ENCODE results near the gene BCAR3.

Gene BCAR3

DNA sequence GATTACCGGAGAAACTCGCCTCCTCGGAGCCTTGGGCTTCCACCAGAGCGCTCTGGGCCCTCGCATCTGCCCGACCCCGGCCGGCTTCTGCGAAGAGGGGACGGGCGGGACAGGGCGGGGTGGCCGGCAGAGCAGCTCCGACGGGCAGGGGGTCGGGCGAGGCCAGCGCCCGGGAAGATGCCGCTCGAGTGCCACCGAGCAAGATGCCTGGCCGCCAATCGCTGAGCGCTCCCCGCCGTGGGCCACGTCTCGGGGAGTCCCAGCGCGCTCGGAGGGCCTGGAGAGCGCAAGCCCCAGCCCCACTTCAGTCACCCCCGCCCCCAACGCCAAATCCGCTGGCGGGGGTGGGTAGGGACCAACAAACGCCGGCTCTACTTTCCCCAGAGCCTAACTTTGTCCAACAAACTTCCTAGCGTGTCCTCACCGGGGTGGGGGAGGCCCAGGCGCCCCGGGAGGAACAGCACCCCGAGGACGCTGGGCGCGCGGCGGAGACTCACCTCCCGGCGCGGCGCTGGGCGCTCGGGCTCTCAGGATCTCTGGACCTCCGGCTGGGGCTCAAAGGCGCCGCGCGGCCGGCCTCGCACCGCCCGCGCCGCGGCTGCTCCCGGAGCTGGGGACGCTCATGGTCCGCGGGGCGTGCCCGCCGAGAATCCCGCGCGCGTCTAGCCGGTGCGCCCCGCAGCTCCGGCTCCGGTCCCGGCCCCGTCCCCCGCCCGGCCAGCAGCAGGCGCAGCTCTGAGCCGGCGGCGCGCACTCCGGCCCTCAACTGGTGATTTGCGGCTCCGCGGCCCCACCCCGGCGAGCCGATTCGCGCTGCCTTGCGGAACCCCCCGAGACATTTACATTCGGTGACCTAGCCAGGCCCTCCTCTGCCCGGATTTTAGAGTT lies at the start of gene BCAR3:
TSS of gene BCAR3 (minus strand) at position 737 of the 888 bp plus-strand sequence. CDS start 6,907 bp downstream, outside the sequence.
- DNase-seq, result no peak

DNA sequence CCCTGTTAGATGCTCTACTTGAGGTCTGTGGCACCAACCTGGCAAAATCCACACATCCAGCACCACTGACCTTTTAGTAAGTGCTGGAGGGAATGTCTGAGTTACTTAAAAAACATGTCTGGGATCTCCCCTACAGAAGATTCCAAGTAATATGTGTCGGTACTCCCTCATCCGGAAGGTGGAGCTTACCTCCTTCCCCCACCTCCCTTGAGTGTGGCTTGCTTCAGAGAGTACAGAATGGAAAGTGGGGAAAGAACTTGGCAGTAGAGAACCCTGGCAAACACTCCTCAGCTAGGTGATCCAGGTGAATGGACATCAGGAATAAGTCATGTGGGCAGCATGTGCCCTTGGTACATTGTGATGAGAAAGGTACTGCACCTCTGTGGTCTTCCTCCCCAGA lies 49.0 kb upstream of the BCAR3 start:
- DNase-seq, result no peak

DNA sequence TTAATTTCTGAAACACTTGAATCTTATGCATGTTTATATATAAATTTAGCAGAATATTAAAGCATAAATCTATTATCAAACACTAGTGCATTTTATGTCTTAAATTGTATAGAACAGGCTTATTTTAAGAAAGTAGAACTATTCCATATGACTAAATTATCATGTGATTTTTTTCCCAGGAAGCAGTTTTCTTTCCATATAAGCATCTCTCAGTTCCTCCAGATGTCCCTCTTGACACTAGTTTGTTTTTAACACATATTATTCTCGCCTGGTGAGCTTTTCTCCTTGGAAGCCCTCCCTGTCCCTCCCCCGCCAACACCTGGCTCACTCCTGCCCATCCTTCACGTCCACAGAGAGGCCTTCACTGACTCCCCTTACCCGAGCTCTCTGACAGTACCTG lies 48.3 kb upstream of the BCAR3 start:
- no peak for DNase-seq

DNA sequence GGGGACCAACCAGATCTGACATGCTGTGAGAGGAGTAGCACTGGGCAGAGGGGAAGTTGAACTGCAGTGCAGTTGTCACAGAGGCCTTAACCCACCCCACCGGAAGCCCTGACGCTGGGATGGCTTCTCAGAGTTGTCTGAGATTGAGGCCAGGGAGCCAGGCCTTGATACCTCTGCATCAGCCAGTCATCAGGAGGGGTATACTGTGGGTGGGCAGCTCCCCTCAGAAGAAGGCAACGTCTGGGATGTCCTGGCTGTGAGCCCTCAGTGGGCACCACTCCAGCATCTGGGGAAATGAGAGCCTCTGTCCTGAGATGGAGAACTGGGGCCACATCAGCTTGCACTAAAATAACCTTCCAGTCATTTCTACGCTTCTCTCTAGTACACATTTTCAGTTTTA lies 47.9 kb upstream of the BCAR3 start:
- no peak for DNase-seq

DNA sequence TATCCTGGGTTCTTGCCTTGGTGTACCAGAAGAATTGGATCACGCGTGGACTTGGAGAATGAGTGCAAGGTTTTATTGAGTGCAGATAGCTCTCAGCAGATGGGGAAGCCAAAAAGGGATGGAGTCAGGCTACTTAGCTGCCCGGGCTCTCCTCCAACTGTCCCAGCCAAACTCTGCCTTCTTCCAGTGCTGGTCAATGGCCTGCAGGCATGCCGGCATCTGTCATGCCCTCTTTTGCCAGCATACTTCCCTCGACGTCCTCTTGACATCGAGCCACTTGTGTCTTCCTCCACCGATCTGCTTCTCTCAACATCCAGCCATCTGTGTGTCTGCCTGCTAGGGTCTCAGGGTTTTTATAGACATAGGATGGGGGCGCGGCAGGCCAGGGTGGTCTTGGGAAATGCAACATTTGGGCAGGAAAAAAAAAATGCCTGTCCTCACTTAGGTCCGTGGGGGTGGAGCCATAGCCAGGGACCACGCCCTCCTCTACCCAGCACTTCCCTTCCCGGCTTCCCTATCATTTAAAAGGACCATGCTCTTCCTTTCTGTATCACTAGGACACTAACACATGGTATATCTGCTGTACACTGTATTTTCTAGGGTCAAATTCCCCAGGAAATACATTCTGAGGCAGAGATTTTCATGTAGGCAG lies 47.0 kb upstream of the BCAR3 start:
- DNase-seq, result no peak

DNA sequence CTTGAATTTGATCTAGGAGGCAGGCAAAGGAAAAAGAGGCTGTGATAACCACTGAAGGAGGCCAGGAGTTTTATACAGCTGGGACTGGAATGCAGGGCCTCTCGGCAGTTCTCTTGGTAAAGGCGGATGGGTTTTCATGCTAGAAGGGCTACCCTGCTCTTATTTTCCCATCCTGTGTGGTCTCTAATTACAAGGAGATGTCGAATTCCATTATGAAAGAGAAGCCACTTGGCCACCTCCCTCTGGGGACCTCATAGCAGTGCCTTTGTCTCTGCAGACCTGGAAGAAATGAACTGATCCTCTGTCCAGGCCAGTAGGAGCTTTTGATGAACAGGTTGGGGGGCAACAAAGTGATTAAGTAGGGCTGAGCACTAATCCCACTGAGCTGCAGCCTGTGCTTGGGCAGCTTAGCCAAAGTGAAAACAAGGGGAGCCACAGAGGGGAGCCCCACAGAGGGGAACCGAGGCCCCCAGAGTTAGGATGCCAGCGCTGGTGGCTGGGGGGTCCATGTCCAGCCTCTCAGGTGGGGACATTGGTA lies 42.2 kb upstream of the BCAR3 start:
- DNase-seq, result no peak

DNA sequence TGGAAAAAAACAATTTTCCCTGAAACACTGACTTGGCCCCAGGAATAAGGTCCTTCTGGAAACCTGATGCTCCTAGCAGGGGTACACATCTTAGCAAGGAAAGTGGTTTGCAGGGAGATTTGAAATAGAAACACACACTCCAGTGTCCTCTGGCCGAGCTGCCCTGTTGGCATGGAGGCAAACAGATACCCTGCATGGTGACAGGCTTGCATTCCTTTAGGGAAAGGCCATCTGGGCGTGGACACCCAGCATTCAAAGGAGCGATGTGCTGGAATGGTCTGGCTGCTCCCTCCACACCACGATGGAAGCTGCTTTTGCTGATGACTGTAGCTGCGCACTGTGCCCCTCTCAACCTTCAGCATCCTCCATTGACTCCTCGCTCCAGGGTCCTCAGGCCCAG lies 41.5 kb upstream of the BCAR3 start:
- no peak for DNase-seq

DNA sequence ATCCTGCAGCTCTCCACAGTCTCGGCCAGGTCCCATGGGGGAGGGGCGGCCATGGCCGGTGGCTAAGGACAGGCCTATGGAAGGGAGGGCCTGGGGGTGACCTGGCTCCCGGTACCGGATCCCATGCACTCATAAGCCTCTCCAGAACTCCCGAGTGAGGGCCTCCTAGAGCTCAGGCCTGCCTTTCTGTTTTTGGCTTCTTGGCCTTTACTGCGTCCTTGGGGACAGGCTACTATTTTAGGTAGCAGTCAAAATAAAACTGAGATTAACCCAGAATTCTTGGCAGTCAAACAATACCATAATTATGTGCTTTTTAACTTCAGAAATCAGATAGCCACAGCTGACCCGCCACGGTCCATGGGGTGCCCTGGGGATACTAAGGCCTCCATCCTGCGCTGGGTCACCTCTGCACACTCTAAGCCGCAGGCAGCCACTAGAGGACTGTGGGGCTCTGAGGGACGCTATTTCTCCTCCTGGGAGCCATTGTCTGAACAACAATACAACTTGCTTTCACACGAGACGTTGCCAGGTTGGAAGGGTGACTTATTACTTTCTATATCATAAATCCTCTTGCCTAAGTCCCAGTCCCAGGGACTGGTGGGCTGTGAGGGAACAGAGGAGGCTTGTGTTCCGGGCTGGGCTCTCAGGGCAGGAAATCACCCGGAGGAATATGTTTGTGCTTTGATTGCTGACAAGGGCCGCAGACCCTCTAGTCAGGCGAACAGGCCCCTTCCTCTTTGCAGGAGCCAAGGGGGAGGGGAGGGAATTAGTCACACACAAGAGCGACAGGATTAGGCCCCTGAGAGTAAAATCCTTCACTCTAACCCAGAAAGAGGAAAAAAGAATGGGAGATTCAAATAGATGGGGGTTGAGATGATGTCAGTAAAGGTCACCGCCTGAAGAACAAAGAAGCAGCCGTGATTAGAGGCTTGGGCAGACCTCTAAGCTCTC lies 40.7 kb upstream of the BCAR3 start:
- DNase-seq, result no peak

DNA sequence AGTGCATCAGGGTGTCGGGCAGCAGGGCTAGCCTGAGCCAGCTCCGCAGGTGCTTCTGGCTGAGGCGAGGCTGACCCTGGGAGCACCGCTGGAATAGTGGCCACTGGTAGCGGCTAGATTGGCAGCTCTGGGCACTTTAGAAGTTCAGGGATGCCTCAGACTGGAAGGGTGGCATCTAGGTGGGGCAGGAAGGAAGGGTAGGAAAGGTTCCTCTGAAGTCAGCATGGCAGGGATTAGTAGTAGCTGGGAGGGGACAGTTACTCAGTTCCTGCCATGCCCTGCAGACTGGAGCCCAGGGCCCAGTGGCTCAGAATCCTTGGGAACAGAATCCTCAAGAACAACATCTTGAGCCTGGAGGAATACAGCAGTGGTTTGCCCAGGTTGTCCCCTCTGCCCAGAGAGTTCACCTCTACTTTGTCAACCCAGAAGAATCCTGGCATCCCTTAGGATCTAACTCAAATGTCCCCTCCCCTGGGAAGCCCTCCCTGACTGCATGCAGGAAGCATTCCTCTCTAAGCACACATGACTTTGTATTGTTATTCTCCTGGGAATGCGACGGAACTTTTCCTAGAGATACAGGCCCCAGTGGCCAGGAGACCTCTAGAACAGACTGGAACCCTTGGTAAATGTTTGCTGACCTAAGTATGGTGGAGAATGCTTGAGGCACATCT lies 39.5 kb upstream of the BCAR3 start:
- no peak for DNase-seq

DNA sequence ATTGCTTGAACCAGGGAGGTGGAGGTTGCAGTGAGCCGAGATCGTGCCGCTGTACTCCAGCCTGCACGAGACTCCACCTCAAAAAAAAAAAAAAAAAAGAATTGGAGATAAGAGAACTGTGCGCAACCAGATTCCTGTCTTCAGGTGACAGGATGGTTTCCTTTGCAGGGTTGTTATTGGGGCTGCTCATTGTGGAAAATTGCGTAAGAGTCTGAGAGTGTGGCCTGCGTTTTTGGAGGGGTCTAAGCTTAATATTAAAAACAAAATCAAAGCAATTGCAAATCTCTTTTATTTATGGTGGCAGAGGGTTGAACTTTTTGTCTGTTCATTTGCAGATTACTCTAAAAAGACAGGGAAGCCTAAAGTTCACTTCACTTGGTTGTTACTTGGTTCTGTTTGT lies 36.0 kb upstream of the BCAR3 start:
- no peak for DNase-seq

DNA sequence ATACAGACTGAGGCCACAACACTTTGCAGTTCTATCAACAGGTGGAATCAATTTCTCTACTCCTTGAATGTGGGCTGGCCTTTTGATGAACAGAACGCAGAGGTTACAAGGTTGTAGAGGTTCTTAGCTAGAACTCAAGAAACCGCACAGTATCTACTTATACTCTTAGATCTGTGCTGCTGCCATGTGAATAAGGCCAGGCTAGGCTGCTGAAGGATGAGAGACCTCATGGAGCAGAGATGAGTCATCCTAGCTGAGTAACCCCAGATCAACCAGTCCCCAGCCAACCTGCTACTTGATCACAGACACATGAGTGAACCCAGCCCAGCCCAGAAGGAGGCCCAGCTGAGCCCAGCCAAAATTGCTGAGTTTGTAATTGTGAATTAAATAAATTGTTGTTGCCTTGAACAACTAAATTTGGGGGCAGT lies 35.3 kb upstream of the BCAR3 start:
- no peak for DNase-seq

DNA sequence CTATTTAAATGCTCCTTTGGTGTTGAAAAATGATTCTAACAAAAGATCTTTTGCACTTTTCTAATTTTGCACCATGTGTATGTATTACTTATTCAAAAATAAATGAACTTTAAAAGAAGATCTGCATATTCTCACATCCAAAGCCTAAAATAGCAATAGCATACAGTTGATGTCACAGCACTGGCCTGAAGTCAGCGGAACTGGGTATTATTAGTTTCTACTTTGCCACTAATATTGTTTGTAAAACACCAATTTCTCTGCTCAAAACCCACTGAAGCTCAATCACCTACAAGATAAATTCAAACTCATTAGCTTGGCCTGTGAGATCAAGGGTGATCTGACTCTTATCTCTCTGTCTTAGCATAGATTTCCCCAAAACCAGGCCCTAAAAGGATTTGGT lies 34.5 kb upstream of the BCAR3 start:
- no peak for DNase-seq

DNA sequence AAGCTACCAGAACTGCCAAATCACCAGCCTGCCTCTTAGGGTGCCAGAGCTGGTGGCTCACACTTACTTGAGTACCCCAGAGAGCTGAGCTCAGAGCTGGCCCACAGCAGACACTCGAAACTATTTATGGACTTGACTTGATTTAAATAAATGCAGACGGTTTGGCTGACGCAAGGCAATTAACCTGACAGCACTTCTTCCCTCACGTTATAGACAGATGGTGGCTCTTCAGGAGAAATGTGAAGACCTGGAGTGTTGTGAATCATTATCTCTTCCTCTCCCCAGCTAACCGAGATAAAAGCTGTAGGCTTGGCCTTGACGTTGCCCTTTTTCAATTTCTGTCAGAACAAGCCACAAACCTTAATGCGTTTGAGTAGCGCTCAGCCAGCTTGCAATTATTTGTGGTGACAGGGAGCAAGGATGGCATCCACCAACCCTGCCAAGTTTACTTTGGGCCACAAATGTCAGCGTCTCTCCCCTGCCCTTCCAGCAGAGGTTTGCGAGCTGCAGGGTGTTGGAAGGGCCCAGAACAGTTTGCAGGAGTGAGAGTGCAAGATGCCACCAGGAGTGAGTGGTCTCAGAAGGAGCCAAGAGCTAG lies 34.0 kb upstream of the BCAR3 start:
- DNase-seq, result no peak

DNA sequence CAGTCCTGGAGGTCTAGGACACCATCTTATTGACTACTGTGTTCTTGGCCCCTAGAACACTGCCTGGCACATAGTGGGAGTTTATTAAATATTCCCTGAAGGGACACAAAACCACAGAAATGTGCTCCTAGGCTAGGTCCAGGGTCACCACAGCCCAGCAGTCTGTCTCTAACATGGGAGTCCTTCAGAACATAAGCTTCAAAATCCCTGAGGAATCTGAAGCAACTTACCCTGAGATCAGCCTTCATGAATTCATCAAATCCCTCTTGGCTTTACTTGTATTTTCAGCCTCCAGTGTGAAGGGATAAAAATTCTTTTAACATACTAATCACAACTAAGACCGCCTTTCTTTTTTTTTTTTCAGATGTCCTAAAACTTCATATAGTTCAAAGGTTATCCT lies 32.7 kb upstream of the BCAR3 start:
- DNase-seq, result no peak

DNA sequence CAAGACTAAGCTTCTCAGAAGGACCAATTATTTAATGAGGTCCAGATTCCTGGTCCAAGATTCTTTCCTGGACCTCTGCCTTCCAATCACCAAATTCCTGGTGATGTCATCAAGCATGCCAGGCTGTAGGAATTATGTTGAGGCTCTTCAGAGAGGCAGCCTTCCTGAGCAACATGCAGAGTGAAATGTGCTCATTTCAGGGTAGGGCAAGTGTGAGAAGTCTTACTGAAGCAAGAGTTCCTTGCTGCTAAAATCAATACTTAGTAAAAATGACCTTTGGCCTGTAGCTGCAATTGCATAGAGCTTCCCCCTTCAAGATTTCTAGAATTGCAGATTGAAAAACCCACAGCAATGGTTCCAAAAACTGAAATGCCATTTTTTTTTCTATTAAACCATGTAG lies 31.7 kb upstream of the BCAR3 start:
- no peak for DNase-seq

DNA sequence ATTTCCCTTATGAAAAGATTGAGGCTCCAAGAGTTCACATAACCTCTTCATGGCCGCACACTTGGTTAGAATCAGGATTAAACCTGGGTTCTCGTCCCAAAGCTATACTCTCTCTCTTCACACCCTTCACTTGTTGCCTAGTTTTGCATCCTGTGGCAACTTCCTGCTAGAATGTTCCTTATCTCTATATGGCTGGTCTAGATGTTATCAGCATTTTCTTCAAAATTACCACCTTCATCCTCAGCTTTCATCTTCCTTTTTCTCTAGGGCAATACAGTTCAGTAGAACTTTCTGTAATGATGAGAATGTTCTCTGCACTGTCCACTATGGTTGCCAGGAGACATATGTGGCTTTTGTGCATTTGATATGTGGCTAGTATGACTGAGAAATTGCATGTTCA lies 31.1 kb upstream of the BCAR3 start:
- DNase-seq, result no peak

DNA sequence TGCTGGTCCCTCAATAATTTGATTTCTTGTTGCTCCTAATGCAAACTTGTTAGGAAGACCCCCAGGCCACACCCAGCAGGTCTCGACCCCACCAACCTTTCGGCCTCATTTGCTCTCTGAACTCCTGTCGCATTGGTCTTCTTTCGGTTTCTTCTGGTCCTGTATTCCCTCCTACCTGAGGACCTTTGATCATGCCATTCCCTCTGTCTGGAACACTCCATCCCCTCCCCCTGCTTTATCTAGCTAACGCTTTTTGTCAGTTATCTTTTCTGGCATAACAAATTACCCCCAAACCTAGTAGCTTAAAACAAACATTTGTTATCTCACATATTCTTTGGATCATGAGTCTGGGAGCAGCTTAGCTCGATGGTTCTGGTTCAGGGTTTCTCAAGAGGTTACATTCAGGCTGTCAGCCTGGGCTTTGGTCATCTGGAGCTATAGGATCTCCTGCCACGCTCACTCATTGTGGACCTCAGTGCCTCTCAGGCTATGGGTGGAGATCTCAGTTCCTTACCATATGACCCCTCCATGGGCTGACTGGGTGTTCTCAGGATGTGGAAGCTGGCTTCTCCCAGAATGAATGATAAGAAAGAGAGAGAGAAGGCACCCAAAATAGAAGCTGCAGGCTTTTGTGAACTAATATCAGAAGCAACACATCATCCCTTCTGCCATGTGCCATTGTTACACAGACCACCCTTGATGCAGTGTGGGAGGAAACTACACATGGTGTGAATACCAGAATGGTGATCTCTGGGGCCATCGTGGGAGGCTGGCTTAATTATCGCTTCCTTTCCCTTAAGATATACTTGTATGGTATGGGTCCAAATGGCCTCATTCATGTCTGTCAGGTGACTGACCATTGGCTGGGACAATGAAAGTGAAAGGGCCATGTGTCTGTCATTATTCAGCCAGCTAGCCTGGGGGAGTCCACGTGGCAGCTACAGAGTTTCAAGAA lies 29.1 kb upstream of the BCAR3 start:
- DNase-seq, result no peak

DNA sequence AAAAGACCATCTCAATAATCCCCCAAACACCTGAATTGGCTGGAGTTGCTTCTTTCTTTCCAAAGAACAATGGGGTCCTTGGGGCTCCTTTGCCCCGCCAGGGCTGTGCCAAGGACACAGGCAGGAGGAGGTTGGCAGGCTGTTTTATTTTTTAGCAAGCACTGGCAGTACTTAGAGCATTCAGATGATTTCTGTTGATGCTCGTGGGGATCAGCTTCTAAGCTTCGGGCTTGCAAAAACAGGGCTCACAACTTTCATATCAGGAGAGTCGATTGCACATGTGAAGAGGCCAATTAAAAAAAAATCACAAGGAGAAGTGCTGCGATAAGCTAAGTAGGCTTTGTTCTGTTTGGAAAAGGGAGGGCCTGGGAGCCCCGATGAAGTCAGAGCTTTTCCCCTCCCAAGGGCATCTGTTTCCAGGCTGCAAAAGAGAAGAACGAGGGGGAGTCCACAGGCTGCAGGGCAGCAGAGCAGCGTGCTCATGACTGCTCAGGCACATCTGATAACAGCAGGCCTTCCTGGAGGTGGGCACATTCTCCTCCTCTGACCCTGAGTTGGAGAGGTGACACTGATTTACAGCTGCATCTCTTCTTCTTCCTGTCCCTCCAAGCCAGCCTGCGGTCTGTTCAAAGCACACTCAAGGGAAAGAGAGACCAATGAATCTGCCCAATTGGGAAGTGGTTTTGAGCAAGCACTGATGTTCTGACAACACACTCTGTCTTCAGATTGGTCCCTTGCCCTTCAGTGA lies 27.3 kb upstream of the BCAR3 start:
- DNase-seq, result no peak

DNA sequence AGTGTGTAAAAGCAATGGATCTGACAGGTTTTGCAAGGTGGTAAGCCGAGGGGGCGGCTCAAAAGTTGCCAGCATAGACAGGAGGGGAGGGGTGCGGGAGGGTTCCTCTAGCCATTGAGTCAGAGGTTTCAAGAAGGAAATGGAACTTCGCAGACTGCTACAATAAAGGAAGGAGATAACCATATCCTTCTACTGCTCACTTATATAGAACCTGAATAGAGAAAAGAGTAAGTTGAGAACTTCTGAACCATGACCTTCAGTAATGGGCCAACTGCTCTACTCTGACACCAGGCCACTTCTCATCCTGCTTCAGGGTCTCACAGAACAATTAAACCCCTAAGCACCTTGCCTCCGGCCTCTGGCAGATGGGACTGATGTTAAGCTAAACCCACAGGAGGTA lies 26.3 kb upstream of the BCAR3 start:
- no peak for DNase-seq

DNA sequence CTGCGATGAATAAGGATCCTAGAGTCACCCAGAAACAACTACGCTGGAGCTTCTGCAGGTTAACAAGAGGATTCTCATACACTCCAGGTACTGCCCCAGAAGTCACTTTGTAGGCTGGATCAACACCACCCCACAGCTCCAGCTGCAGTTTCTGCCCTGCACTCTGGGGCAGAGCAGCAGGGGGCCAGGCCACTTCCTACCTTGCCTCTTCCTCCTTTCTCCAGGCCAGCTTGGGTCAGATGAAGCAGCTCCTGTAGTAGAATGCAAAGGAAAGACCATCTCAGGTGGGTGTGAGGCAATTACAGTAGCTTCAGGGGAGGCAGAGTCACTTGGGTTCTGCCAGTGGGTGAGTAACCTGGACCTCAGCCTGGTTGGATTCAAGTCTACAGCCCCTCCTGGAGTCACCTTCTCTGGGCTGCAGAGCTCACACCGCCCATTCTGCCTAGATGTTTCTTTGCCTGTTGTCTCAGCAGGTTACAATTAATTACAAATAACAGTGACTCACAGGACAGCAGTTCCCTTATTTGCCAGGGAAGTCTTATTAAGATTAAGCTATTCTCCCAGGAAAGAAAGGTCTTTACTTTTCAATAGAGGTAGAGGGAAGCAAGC lies 24.4 kb upstream of the BCAR3 start:
- DNase-seq, result no peak

Measured in NCI-H1048 (cell line).